ENCODE data around the gene THAP11.

The THAP11 gene

GRCh38 chr16:67841816-67842508 is at the start of gene THAP11:
Gene THAP11, plus strand, starts transcription at chr16:67842320. Its CDS starts 235 bp downstream, at chr16:67842555.
- peak; percentile 99 for DNase-seq

- peak; percentile 75 for DNase-seq
Measured at GRCh38 chr16:67796099-67796718, 45.9 kb upstream of the THAP11 start.

DNA sequence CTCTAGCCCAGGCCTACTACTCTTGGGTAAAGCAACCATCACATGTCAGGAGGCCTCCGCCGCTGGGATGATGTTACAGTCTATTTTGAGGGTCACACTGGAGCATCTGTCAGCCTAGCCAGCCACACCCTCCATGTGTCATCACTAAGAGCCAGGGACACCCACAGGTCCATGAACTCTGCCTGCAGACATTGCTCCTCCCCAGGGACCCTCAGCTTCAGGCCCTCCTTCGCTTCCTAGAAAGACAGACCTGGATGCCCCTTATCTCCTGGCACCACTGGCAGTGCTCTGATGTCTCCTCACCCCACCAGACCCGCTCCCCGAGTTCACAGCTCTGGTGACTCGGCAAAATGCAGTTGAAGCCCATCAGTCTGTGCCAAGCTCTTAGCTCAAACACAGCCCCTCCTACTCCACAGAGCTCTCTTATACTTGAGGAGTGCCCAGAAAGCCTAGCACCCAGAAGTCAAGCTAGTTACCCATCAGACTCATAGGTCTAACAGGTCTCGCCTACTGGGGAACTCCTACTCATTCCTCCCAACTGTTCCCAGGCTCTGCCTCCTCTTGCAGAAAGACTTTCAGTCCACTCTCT is 41.7 kb upstream of the THAP11 start:
- peak; percentile 98 for DNase-seq

GRCh38 chr16:67801241-67801640 is 40.9 kb upstream of the THAP11 start:
- peak; percentile 66 for DNase-seq

DNA sequence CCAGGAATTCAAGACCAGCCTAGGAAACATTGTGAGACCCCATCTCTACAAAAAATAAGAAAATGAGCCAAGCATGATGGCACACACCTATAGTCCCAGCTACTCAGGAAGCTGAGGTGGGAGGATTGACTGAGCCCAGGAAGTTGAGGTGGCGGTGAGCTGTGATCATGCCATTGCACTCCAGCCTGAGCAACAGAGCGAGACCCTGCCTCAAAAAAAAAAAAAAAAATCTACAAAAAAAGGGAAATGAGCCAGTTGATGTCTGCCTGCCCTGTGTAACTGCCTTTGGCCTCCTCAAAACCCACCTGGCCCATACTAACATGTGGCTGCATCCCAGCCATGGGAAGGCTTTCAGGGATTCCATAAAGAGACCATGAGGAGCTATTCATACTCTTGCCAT is 40.2 kb upstream of the THAP11 start:
- DNase-seq = no peak

DNA sequence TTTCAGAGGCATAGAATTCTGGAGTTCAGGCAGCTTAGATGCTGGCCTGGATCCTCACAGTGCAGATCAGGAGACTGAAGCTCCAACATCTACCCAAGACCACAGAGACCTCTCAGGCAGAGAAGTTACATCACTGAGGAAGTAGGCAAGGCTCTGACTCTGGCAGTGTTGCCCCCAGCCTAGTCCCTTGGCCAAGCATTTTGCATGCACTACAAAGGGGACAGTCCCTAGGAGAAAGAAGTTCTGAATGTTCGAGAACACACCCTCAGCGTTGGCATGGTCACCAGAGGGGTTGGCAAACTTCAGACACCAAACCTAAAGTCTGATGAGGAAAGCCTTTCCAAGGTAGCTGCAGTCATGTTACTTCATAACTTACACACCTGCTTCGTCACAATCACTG is 38.2 kb upstream of the THAP11 start:
- peak; percentile 44 for DNase-seq

DNA sequence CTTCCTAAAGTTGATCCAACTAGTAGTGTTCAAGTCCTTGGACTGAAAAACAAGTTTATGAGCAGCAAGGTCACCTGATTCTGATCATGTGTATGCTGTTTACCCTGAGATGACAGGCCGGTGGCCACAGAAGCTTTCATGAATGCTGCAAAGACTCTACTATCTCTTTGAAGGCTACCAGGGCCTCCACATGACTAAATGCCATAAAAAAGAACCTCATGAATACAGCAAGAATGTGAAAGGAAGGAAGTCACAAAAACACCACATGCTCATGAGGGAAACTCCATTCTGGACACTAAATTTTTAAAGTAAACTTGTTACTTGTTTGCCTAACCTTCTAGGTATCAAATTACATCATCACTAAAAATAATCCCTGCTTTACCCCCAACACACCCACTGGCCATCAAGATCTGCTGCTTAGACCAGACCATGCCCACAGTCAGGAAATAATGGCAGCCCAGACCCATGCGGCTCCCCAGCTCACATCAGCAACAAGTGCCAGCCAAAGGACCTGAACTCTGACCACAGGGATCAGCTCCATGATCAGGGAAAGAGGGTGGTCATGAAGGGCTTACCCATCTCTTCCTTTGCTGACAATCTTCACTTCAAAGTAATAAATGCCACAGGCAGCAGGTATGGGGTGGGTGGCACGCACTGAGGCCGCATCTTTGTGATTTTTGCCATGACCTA is 37.1 kb upstream of the THAP11 start:
- DNase-seq = no peak

- DNase-seq = no peak
Measured at GRCh38 chr16:67805718-67806427, 36.2 kb upstream of the THAP11 start.

DNA sequence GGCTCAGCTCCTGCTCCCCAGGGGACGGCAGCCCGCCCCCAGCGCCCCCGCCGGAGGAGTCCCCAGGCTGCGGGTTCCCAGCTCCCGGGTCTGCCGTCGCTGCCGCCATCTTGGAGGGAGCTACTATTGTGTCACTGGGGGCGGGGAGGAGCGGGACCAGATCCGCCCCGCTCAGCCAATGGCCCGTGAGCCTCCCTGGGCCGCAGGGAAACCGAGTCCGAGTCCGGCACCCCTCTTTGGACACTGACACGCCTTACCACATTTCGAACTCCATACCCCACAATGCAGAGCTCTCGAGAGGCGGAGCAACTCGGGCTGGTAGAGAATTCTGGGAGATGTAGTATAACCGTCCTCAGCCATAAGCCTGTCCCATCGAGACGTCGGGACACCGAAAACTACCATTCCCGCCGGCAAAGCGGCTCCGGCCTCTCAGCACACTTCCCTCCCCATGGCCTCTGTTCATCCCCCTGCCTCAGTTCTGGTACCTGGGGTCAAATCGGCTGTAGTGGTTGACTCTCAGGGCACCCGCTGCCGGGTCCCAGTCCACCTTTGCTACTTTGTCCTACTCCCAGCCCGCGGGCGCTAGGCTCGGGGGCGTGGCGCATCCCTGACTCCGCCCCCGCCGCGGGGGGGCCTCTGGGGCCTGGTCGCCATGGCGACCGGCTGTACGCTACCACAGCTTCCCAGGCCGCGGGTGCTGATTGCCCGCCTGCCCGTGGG is 35.5 kb upstream of the THAP11 start, which contains the start of the genes RANBP10 and TSNAXIP1:
RANBP10 (minus strand) TSS at position 133 of the 720 bp plus-strand sequence; CDS start at position 109, 24 bp downstream.
TSNAXIP1 (plus strand) TSS at position 462 of the 720 bp plus-strand sequence. CDS start 261 bp downstream, outside the sequence.
- DNase-seq = peak; percentile 99

- DNase-seq = no peak
Measured at GRCh38 chr16:67807148-67807682, 34.9 kb upstream of the THAP11 start.

DNA sequence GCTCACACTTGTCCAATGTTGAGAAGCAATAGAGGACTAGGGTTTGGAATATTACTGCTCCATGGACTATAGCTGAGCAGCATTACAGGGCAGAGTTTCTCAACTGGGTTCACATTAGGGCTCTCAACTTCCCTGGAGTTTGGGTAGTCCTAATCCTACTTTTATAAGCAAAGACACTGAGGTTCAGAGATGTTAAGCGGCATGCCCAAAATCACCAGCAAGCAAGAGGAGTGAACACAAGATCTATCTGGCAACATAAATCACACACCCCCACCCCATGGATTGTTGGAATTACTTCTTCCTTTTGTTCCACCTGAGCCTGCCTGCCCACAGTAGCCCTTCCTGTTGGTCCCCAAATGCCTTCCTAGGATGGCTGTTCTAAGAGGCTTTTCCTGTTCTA is 30.2 kb upstream of the THAP11 start:
- no peak for DNase-seq

- DNase-seq = peak; percentile 35
Measured at GRCh38 chr16:67814567-67814966, 27.6 kb upstream of the THAP11 start.

DNA sequence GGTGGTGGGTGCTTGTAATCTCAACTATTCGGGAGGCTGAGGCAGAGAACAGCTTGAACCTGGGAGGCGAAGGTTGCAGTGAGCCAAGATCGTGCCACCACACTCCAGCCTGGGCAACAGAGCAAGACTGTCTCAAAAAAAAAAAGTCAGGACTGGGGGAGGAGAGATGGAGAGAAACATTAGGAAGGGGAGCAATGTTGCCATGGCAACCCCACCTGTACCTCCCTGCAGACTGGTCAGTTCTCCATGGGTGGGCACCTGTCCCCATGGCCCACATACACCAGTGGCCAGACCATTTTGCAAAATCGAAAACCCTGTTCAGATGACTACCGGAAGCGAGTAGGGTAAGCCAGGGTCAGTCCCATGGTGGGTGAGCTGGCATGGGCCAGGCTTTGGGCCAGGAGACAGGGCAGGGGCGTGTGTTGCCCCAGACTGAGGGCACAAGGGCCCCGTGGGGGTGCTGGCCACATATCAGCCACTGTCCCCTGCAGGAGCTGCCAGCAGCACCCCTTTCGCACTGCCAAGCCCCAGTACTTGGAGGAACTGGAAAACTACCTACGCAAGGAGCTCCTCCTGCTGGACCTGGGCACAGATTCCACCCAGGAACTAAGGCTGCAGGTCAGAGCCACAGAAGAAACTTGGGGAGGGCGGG is 21.4 kb upstream of the THAP11 start:
- DNase-seq = no peak

DNA sequence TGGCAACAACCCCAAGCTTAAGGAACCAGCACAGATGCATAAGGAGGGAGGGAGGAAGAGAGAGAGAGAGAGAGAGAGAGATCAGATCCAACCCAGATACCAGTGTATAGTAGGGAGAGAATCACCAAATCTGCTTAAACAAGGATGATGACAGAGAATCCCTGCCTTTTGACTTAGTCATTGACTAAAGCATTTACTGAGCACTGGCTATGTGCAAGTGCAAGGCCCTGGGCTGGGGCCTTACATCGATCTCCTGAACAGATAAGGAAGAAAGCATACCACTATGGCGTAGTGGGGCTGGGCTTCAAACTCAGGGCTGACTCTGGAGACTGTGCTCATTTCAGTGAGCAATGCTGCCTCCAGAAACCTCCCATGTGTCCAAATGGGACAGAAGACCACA is 19.6 kb upstream of the THAP11 start:
- DNase-seq = no peak

- no peak for DNase-seq
Measured at GRCh38 chr16:67825119-67825518, 17.0 kb upstream of the THAP11 start.

- no peak for DNase-seq
Measured at GRCh38 chr16:67825906-67826305, 16.2 kb upstream of the THAP11 start.

DNA sequence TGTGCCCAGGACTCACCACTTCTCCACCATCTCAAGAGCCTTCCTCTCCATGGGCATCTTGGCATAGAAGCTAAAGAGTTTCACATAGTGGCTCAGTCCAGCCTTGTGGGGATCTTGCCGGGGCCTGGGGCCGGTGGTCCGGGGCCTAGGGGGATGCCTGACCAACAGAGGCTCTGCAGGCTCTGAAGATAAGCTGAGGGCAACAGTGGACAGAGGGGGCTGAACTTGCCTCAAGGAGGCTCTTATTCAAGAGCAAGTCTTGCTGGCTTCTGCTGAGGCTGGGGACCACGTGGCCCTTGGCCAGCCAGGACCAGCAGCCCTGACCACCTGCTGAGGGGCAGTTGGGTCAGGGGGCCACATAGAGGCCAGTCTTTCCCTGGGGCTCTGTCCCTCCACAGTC is 13.5 kb upstream of the THAP11 start:
- no peak for DNase-seq

DNA sequence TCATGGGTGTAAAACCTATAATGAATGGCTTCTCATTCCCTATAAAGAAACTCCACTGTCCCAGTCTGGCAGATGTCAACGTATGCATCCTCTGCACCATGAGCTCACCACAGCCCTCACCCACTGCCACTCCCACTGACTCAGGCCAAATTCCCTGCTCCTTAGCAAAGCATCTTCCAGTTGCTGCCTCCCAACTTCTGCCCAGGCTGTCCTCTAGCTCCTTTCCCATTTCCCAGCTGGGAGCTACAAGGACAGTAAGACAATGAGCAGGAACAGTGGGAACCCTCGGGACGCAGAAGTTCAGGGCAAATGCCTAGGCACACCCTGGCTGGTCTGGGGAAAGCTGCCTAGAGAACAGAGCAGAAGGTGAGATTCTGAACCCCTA is 9.1 kb upstream of the THAP11 start:
- peak; percentile 55 for DNase-seq

DNA sequence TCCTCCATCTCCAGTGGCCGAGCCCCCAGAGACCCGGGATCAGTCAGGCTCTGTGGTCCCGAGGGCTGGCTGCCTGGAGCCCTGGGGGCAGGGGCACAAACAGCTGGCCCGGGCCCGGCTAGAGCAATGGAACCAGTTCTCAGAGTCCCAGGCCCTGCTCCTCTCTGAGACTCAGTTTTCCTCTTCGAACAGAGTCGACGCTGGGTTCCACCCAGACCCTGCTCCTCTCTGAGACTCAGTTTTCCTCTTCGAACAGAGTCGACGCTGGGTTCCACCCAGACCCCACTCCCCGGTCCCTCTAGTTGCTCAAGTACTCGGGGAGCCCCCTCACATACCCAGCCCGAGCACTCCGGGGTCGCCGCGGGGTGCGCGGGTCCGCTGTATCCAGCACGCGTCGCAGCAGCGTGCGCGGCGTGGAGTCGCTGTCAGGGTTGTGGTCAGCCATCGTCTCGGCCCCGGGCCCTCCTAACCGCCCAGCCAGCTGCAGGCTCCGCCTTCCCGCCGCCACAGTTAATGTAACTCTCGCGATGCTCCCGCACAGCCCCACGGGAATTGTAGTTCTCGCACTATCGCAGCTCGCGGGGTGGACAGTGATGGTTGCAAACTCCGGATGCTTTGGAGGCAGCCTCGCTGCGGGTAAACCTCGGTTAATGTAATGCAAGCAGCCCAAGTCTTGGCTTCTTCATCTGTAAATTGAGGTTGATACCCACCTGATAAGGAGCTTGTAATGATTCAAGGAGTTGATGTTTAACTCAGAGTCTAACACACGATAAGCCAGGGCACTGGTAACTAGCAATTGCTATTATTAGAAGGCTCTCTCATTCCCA is 8.5 kb upstream of the THAP11 start:
- DNase-seq = peak; percentile 96

DNA sequence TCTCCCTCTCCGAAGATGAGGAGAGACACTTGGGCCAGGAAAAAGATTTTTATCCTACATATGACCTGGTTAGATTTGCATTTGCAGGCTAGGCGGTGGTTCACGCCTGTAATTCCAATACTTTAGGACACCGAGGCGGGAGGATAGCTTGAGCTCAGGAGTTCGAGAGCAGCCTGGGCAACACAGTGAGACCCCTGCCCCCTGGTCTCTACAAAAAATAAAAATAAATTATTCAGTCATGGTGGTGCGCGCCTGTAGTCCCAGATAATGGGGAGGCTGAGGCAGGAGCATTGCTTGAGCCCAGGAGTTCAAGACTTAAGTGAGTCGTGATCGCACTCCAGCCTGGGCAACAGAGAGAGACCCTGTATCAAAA is 7.9 kb upstream of the THAP11 start:
- no peak for DNase-seq

Data from hematopoietic multipotent progenitor cell treated with erythropoietin and hydrocortisone succinate and interleukin-3 and kit ligand, for 6 days (in vitro differentiated cells).